HepG2 (cell line): ENCODE results near the gene EVA1C.

Experiments used
- ESRRA ChIP-seq: sonication (generic); formaldehyde crosslinking; IDR thresholded peaks from 2 replicates; pipeline ENCODE4 v1.5.1; 2020; ENCODE audit warnings: mild to moderate bottlenecking, low read depth, missing genetic modification reagents
- HOMEZ ChIP-seq: IDR thresholded peaks from 2 replicates; pipeline ENCODE4 v1.6.1; 2016; ENCODE audit warnings: low read depth
- MAFF ChIP-seq: IDR thresholded peaks from 2 replicates; pipeline ENCODE4 v1.6.1; 2011; ENCODE audit warnings: low read depth, low read length, improper control_type of control experiment
- SP140L ChIP-seq: sonication (generic); formaldehyde crosslinking; IDR thresholded peaks from 2 replicates; pipeline ENCODE4 v1.4.0; 2020; ENCODE audit warnings: missing genetic modification reagents, borderline replicate concordance
- ZNF17 ChIP-seq: sonication (generic); formaldehyde crosslinking; IDR thresholded peaks from 2 replicates; pipeline ENCODE4 v1.5.0; 2020; ENCODE audit warnings: mild to moderate bottlenecking, missing genetic modification reagents

GRCh38 chr21:32468681-32469111 is 56.2 kb downstream of the EVA1C start:
- no peak for TF ChIP-seq HOMEZ (CRISPR knock-in tag)
- TF ChIP-seq ESRRA (CRISPR knock-in tag): no peak
- TF ChIP-seq ZNF17: no peak
- no peak for TF ChIP-seq MAFF
- no peak for TF ChIP-seq SP140L (CRISPR knock-in tag)
